Stimulated activated naive CD8-positive, alpha-beta T cell treated with anti-CD3 and anti-CD28 coated beads, Interleukin-15, amount 100 ng/mL, for 72 hours (primary cell): ENCODE data around the gene MCF2L2.

ENCODE experiments used
- ATAC-seq: fragments of 150-1000 bp; cut with Tn5 transposase; 2 replicates; pipeline ENCODE4 v1.10.0; 2021; ENCODE audit warnings: mild to moderate bottlenecking, moderate library complexity
- DNase-seq, 2 donors: peaks; one replicate each; pipeline ENCODE4 v3.0.0; 2021 to 2022
- H3K27ac Mint-ChIP-seq, 2 donors: one replicate each; pipeline ENCODE4 v1.8.0; 2022; ENCODE audit warnings: mild to moderate bottlenecking in 2 of 2, mixed read lengths in 2 of 2, moderate library complexity in 2 of 2
- H3K27me3 Mint-ChIP-seq: one replicate; pipeline ENCODE4 v1.8.0; 2022; ENCODE audit warnings: mixed read lengths
- H3K4me1 Mint-ChIP-seq: one replicate; pipeline ENCODE4 v1.8.0; 2022; ENCODE audit warnings: mild to moderate bottlenecking, mixed read lengths
- H3K4me3 Mint-ChIP-seq, 2 donors: one replicate each; pipeline ENCODE4 v1.8.0; 2022; ENCODE audit warnings: mild to moderate bottlenecking in 2 of 2, mixed read lengths in 2 of 2, moderate library complexity in 1 of 2
- H3K9me3 Mint-ChIP-seq, 2 donors: one replicate each; pipeline ENCODE4 v1.8.0; 2022; ENCODE audit warnings: mixed read lengths in 2 of 2

MCF2L2 gene

DNA sequence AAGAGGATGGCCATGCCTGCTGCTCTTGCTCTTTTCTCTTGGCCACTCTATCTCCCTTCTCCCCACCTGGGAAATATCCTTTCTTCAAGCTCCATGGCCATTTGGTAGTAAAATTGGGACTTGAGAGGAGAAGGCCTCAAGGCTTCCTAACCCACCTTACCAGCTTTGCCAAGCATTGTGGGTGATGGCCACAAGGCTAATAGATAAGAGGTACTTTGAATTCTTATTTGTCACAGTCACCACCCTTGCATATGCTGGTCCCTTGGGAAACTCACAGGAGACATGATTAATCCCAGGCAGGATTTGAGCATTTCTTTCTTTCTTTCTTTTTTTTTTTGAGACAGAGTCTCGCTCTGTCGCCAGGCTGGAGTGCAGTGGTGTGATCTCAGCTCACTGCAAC is 138.2 kb downstream of the MCF2L2 start:
- no peak overlapping the region for H3K27ac Mint-ChIP-seq
- no peaks in the 10 kb centered on the region for H3K27me3 Mint-ChIP-seq
- H3K4me1 Mint-ChIP-seq, result peaks cover 25% of the 10 kb centered on the region
- no peaks in the 10 kb centered on the region for H3K9me3 Mint-ChIP-seq
- DNase-seq, result no peak
- ATAC-seq, result no peak
- H3K4me3 Mint-ChIP-seq, result no peak overlapping the region

- no peak overlapping the region for H3K4me3 Mint-ChIP-seq
- ATAC-seq (no peak), DNase-seq (no peak)
- H3K9me3 Mint-ChIP-seq, result no peaks in the 10 kb centered on the region
- H3K4me1 Mint-ChIP-seq, result peaks cover 40% of the 10 kb centered on the region
- H3K27ac Mint-ChIP-seq, result no peak overlapping the region
- H3K27me3 Mint-ChIP-seq, result no peaks in the 10 kb centered on the region
Measured at GRCh38 chr3:183288117-183288516, 140.3 kb downstream of the MCF2L2 start.

DNA sequence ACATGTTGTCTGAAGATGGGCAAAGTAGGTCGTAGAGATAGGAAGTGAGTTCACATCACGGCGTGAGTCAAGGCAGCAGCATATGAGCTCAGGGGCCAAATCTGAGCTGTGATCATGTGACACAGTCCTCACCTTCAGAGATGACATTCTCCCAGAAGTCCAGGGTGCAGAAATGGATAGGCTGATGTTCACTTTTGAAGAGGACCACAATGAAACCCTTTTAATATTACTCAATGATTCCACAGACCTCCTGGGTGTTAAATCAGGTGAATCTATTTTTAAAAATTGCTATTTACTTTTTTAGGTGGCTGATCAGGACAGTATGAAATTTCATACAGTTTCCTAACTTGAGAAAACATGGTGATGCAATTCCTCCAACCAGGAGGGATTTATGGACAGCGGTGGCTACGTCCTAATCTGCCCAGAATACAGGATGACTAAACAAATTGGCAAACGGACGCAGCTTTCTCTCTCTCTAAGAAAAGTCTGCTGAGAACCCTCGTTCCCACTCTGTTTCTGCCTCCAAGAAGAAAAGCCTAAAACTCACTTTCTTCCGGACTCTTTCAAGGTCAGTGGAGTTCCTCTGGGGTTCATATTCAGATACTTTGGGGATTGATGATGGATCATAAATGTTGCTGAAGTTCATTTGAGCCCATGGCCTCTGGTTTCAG is 141.0 kb downstream of the MCF2L2 start:
- Mint-ChIP-seq H3K9me3 (no peaks in the 10 kb centered on the region), H3K4me1 (peaks cover 40% of the 10 kb centered on the region), H3K27me3 (no peaks in the 10 kb centered on the region), H3K4me3 (peak overlapping the region in 1 of 2 donors; percentile 63), H3K27ac (peak overlapping the region in 1 of 2 donors; percentile 88)
- no peak for ATAC-seq
- DNase-seq, result no peak

DNA sequence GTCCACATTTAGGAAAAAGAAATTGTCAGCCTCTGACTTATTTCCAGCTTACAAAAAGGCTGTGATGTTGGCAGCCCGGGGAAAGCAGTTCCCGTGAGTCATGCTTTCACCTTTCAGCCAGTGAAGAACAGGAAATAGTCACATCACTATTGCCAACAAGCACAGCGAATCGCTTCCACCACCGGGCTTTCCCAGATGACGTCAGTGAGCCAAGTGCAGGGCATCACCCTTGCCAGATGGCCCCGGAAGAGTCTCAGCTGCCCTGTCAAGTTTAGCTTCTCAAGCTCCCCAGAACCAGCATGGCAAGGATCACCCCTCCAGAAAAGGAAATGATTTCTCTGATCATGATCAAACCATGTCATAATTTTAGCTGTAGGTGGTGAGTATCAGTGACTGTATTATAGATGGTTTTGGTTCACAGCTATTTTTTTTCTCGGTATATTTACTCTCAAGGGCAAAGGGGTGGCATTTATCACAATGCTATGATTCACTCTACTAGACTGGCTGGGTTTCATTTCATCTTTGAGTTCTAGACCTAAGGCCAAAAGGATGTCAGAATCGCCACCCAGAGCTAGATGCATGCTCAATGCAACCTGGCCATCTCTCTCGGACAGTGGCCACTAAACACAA is 142.5 kb downstream of the MCF2L2 start:
- Mint-ChIP-seq H3K27ac (peak overlapping the region; percentile 88 to 95), H3K4me3 (peak overlapping the region; percentile 63 to 69), H3K9me3 (no peaks in the 10 kb centered on the region), H3K27me3 (no peaks in the 10 kb centered on the region), H3K4me1 (peaks cover 40% of the 10 kb centered on the region)
- DNase-seq (peak; percentile 87 to 98), ATAC-seq (peak; percentile 97)

GRCh38 chr3:183285318-183285717 is 143.1 kb downstream of the MCF2L2 start:
- Mint-ChIP-seq H3K27me3 (no peaks in the 10 kb centered on the region), H3K4me3 (peak overlapping the region; percentile 63 to 69), H3K4me1 (peaks cover 40% of the 10 kb centered on the region), H3K9me3 (no peaks in the 10 kb centered on the region), H3K27ac (peak overlapping the region; percentile 88 to 95)
- DNase-seq, result no peak
- no peak for ATAC-seq

- H3K27me3 Mint-ChIP-seq, result no peaks in the 10 kb centered on the region
- peak overlapping the region in 1 of 2 donors; percentile 54 for H3K27ac Mint-ChIP-seq
- H3K4me1 Mint-ChIP-seq, result peaks cover 40% of the 10 kb centered on the region
- H3K9me3 Mint-ChIP-seq, result no peaks in the 10 kb centered on the region
- DNase-seq (no peak), ATAC-seq (no peak)
- H3K4me3 Mint-ChIP-seq, result peak overlapping the region in 1 of 2 donors; percentile 63
Measured at GRCh38 chr3:183284570-183284969, 143.8 kb downstream of the MCF2L2 start.

- H3K4me1 Mint-ChIP-seq, result peaks cover 40% of the 10 kb centered on the region
- no peak for ATAC-seq
- H3K27ac Mint-ChIP-seq, result no peak overlapping the region
- no peaks in the 10 kb centered on the region for H3K27me3 Mint-ChIP-seq
- H3K9me3 Mint-ChIP-seq, result no peaks in the 10 kb centered on the region
- no peak overlapping the region for H3K4me3 Mint-ChIP-seq
- DNase-seq, result no peak
Measured at GRCh38 chr3:183283886-183284285, 144.5 kb downstream of the MCF2L2 start.

- H3K9me3 Mint-ChIP-seq, result no peaks in the 10 kb centered on the region
- no peaks in the 10 kb centered on the region for H3K27me3 Mint-ChIP-seq
- DNase-seq, result no peak
- no peak for ATAC-seq
- peaks cover 25% of the 10 kb centered on the region for H3K4me1 Mint-ChIP-seq
- H3K27ac Mint-ChIP-seq, result no peak overlapping the region
- no peak overlapping the region for H3K4me3 Mint-ChIP-seq
Measured at GRCh38 chr3:183281126-183281797, 147.2 kb downstream of the MCF2L2 start.

DNA sequence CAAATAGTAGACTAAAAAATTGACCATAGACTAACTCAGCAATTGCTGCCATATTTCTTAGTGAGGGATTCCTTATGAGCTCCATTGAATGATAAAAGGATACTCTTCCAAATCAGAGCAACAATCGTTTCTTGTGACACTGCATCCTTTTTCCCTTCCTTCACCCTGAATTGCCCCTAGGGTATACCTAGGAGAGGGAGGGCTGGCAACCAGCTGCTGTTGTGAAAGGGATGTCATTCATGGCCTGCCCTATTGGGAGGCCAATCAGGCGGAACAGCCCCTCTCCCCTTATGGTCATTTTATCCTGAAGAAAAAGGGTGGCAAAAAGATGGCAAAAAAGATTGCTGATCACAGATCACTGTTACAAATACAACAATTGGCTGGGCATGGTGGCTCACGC is 149.0 kb downstream of the MCF2L2 start:
- Mint-ChIP-seq H3K4me1 (peaks cover 15% of the 10 kb centered on the region), H3K9me3 (no peaks in the 10 kb centered on the region), H3K27me3 (no peaks in the 10 kb centered on the region), H3K4me3 (no peak overlapping the region), H3K27ac (no peak overlapping the region)
- DNase-seq, result no peak
- ATAC-seq, result no peak

- Mint-ChIP-seq H3K27me3 (no peaks in the 10 kb centered on the region), H3K9me3 (no peaks in the 10 kb centered on the region), H3K27ac (peak overlapping the region in 1 of 2 donors; percentile 43), H3K4me1 (peaks cover 9% of the 10 kb centered on the region), H3K4me3 (no peak overlapping the region)
- ATAC-seq, result no peak
- no peak for DNase-seq
Measured at GRCh38 chr3:183278479-183279088, 149.8 kb downstream of the MCF2L2 start.

DNA sequence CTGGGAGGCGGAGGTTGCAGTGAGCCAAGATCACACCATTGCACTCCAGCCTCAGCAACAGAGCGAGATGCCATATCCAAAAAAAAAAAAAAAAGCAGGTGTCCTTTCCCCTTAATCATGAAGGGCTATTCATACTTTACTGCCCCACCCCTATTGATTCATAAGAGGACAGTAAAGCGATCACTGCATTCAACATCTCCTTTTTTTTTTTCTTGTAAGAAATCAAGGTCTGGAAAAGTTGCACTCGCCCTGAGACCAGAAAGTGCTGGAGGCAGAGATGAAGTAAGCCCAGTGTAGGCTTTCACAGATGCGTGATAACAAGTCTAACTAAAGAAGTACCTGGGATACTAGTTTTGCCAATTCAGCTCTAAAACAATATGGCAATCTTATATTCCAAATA is 151.2 kb downstream of the MCF2L2 start:
- H3K27ac Mint-ChIP-seq, result no peak overlapping the region

GRCh38 chr3:183275937-183276336 is 152.5 kb downstream of the MCF2L2 start:
- H3K27me3 Mint-ChIP-seq, result no peaks in the 10 kb centered on the region
- no peak overlapping the region for H3K4me3 Mint-ChIP-seq
- H3K4me1 Mint-ChIP-seq, result peaks cover 9% of the 10 kb centered on the region
- no peak for ATAC-seq
- no peak overlapping the region for H3K27ac Mint-ChIP-seq
- no peaks in the 10 kb centered on the region for H3K9me3 Mint-ChIP-seq
- no peak for DNase-seq

More for the DNA sequence above, 151.2 kb downstream of the MCF2L2 start:
- H3K4me1 Mint-ChIP-seq, result peaks cover 9% of the 10 kb centered on the region
- no peaks in the 10 kb centered on the region for H3K9me3 Mint-ChIP-seq
- ATAC-seq (no peak), DNase-seq (no peak)
- H3K27me3 Mint-ChIP-seq, result no peaks in the 10 kb centered on the region
- no peak overlapping the region for H3K4me3 Mint-ChIP-seq

DNA sequence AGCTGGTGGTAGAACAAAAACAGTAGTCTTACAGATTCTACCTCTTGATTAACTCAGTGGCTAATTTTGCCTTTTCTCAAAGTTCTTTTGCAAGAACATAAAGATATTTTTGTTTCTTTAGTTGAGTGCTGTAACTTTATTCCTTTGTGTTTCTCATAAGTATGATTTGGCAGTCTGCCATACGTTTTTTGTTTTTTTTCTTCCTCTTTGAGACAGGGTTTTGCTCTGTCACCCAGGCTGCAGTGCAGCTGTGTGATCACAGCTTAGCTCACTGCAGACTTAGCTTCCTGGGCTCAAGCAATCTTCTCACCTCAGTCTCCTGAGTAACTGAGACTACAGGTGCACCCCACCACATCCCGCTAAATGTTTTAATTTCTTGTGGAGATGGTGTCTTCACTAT is 153.0 kb downstream of the MCF2L2 start:
- Mint-ChIP-seq H3K4me3 (no peak overlapping the region), H3K27me3 (no peaks in the 10 kb centered on the region), H3K4me1 (peaks cover 9% of the 10 kb centered on the region), H3K9me3 (no peaks in the 10 kb centered on the region), H3K27ac (no peak overlapping the region)
- DNase-seq (no peak), ATAC-seq (no peak)

DNA sequence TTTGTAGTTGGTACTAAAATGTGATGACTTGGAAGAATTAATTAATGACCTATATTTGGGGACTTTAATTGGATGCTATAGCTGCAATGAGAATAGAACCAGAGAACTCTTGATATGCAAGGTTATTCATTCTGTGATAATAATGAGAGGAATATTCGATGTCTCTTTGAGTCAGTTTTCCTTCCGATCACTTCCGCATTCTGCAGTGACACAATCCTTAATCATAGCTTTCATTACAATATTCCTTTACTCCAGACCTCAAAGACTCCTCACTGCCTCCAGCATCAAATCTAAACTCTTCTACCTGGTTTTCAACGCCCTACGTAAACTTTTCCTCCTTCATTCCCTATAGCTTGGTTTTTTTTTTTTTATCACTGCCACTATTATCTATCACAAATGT is 153.8 kb downstream of the MCF2L2 start:
- Mint-ChIP-seq H3K27ac (no peak overlapping the region), H3K27me3 (no peaks in the 10 kb centered on the region), H3K4me3 (no peak overlapping the region), H3K4me1 (peaks cover 9% of the 10 kb centered on the region), H3K9me3 (no peaks in the 10 kb centered on the region)
- ATAC-seq (no peak), DNase-seq (no peak)

GRCh38 chr3:183272791-183273190 is 155.6 kb downstream of the MCF2L2 start:
- Mint-ChIP-seq H3K27ac (no peak overlapping the region), H3K9me3 (no peaks in the 10 kb centered on the region), H3K4me1 (peaks cover 18% of the 10 kb centered on the region), H3K27me3 (no peaks in the 10 kb centered on the region), H3K4me3 (no peak overlapping the region)
- ATAC-seq, result no peak
- DNase-seq, result no peak

GRCh38 chr3:183272142-183272541 is 156.3 kb downstream of the MCF2L2 start:
- no peak for DNase-seq
- Mint-ChIP-seq H3K4me1 (peaks cover 24% of the 10 kb centered on the region), H3K27me3 (no peaks in the 10 kb centered on the region), H3K9me3 (no peaks in the 10 kb centered on the region), H3K27ac (no peak overlapping the region), H3K4me3 (no peak overlapping the region)
- no peak for ATAC-seq
